WTC11 (cell line): ENCODE measurements around the gene SCN8A. TPM values are rescaled to one million over a fixed set of nuclear protein-coding genes. Genes with fewer than 3 reads are reported as not detected.

Source experiments
- ATAC-seq: fragments of 200-7000 bp; cut with Tn5 transposase; 2 replicates; pipeline ENCODE4 v1.10.0; 2021; ENCODE audit warnings: mild to moderate bottlenecking, moderate library complexity
- CTCF ChIA-PET: fragments of 300-600 bp; sonication (Branson Sonifier 250); formaldehyde crosslinking; loops from one replicate; lab custom pipeline; 2021; ENCODE audit warnings: antibody characterized with exemption; lab: Charles Lee
- POLR2A ChIA-PET: fragments of 350-600 bp; sonication (Branson Sonifier 250); formaldehyde crosslinking; loops from one replicate; lab custom pipeline; 2021; ENCODE audit warnings: antibody characterized with exemption; lab: Charles Lee
- DNase-seq: peaks from one replicate; pipeline ENCODE4 v3.0.0; 2021; ENCODE audit warnings: low spot score
- H3K27ac Mint-ChIP-seq: 2 replicates; pipeline ENCODE4 v1.8.0; 2021; ENCODE audit warnings: mixed read lengths
- H3K27me3 Mint-ChIP-seq: 2 replicates; pipeline ENCODE4 v1.8.0; 2021; ENCODE audit warnings: low read depth, mild to moderate bottlenecking, moderate library complexity, mixed read lengths
- H3K36me3 Mint-ChIP-seq: 2 replicates; pipeline ENCODE4 v1.8.0; 2021; ENCODE audit warnings: mixed read lengths
- H3K4me1 Mint-ChIP-seq: 2 replicates; pipeline ENCODE4 v1.8.0; 2022; ENCODE audit warnings: mixed read lengths
- H3K4me3 Mint-ChIP-seq: 2 replicates; pipeline ENCODE4 v1.8.0; 2021; ENCODE audit warnings: mild to moderate bottlenecking, moderate library complexity, mixed read lengths
- H3K9me3 Mint-ChIP-seq: 2 replicates; pipeline ENCODE4 v1.8.0; 2021; ENCODE audit warnings: mixed read lengths
- AR ChIP-seq: fragments of 250-450 bp; sonication (Bioruptor Pico); IDR thresholded peaks from 2 replicates; pipeline ENCODE4 v1.9.0; 2021; ENCODE audit warnings: mild to moderate bottlenecking
- CREM ChIP-seq: sonication (generic); formaldehyde crosslinking; IDR thresholded peaks from 2 replicates; pipeline ENCODE4 v1.8.1; 2022; ENCODE audit warnings: mild to moderate bottlenecking, missing genetic modification reagents, moderate library complexity
- CTCF ChIP-seq: fragments of 200-600 bp; IDR thresholded peaks from 2 replicates; pipeline ENCODE4 v1.8.0; 2022; ENCODE audit warnings: antibody characterized with exemption
- E2F5 ChIP-seq: sonication (generic); formaldehyde crosslinking; IDR thresholded peaks from 2 replicates; pipeline ENCODE4 v1.8.1; 2022; ENCODE audit warnings: mild to moderate bottlenecking, moderate library complexity, missing genetic modification reagents
- ESRRA ChIP-seq: sonication (generic); formaldehyde crosslinking; IDR thresholded peaks from 2 replicates; pipeline ENCODE4 v1.8.1; 2022; ENCODE audit warnings: mild to moderate bottlenecking, missing genetic modification reagents, borderline replicate concordance
- ETV6 ChIP-seq: sonication (generic); formaldehyde crosslinking; IDR thresholded peaks from 2 replicates; pipeline ENCODE4 v1.8.1; 2022; ENCODE audit warnings: mild to moderate bottlenecking, missing genetic modification reagents
- KAT7 ChIP-seq: sonication (generic); formaldehyde crosslinking; IDR thresholded peaks from 2 replicates; pipeline ENCODE4 v1.8.1; 2023; ENCODE audit warnings: missing genetic modification reagents, mild to moderate bottlenecking, borderline replicate concordance
- MAX ChIP-seq: sonication (generic); formaldehyde crosslinking; IDR thresholded peaks from 2 replicates; pipeline ENCODE4 v1.8.0; 2022; ENCODE audit warnings: mild to moderate bottlenecking, missing genetic modification reagents
- MXD4 ChIP-seq: fragments of 250-450 bp; sonication (Bioruptor Pico); IDR thresholded peaks from 2 replicates; pipeline ENCODE4 v1.8.0; 2021; ENCODE audit warnings: mild to moderate bottlenecking, moderate library complexity, borderline replicate concordance
- NFATC4 ChIP-seq: fragments of 250-450 bp; sonication (Bioruptor Pico); IDR thresholded peaks from 2 replicates; pipeline ENCODE4 v1.9.0; 2021; ENCODE audit warnings: mild to moderate bottlenecking
- OVOL2 ChIP-seq: fragments of 250-450 bp; sonication (Bioruptor Pico); IDR thresholded peaks from 2 replicates; pipeline ENCODE4 v1.9.0; 2021; ENCODE audit warnings: mild to moderate bottlenecking, borderline replicate concordance
- PREB ChIP-seq: sonication (generic); formaldehyde crosslinking; IDR thresholded peaks from 2 replicates; pipeline ENCODE4 v1.8.1; 2022; ENCODE audit warnings: mild to moderate bottlenecking, missing genetic modification reagents, moderate library complexity, borderline replicate concordance
- RELA ChIP-seq: sonication (generic); formaldehyde crosslinking; IDR thresholded peaks from 2 replicates; pipeline ENCODE4 v1.8.1; 2022; ENCODE audit warnings: missing genetic modification reagents, mild to moderate bottlenecking, borderline replicate concordance
- SOX15 ChIP-seq: fragments of 250-450 bp; sonication (Bioruptor Pico); IDR thresholded peaks from 2 replicates; pipeline ENCODE4 v1.9.0; 2021; ENCODE audit warnings: mild to moderate bottlenecking
- TCF7 ChIP-seq: sonication (generic); formaldehyde crosslinking; IDR thresholded peaks from 2 replicates; pipeline ENCODE4 v1.8.0; 2022; ENCODE audit warnings: mild to moderate bottlenecking, low read depth, missing genetic modification reagents, moderate library complexity
- ZBTB43 ChIP-seq: sonication (generic); formaldehyde crosslinking; IDR thresholded peaks from 2 replicates; pipeline ENCODE4 v1.8.1; 2023; ENCODE audit warnings: mild to moderate bottlenecking, missing genetic modification reagents
- ZNF232 ChIP-seq: sonication (generic); formaldehyde crosslinking; IDR thresholded peaks from 2 replicates; pipeline ENCODE4 v1.8.0; 2022; ENCODE audit warnings: mild to moderate bottlenecking, missing genetic modification reagents
- ZNF263 ChIP-seq: sonication (generic); formaldehyde crosslinking; IDR thresholded peaks from 2 replicates; pipeline ENCODE4 v1.8.1; 2022; ENCODE audit warnings: low read depth, mild to moderate bottlenecking, moderate library complexity, missing genetic modification reagents
- total RNA-seq: library from RNA; stranded (reverse); gene quantifications from 3 replicates; pipeline ENCODE4 v1.2.3, GENCODE V29; 2021
- TF ChIP-seq, protein P1 (sequence below): fragments of 250-450 bp; sonication (Bioruptor Pico); IDR thresholded peaks from 2 replicates; pipeline ENCODE4 v2.1.2; 2022; ENCODE audit warnings: mild to moderate bottlenecking, moderate library complexity
- TF ChIP-seq, protein P2 (sequence below): sonication (generic); formaldehyde crosslinking; IDR thresholded peaks from 2 replicates; pipeline ENCODE4 v1.8.0; 2023; ENCODE audit warnings: missing genetic modification reagents
- TF ChIP-seq, protein P3 (sequence below): sonication (generic); formaldehyde crosslinking; IDR thresholded peaks from 2 replicates; pipeline ENCODE4 v1.8.1; 2023; ENCODE audit warnings: mild to moderate bottlenecking, missing genetic modification reagents, moderate library complexity

Gene SCN8A
- total RNA-seq, 1 experiment from 2014 or later: 14.4 TPM

GRCh38 chr12:51678086-51678724 lies 87.2 kb downstream of the SCN8A start:
- H3K27ac Mint-ChIP-seq: 0 out of 2 replicates have a peak overlapping the region, but pooled peaks have one; percentile 18
- no peaks in the 10 kb centered on the region for H3K27me3 Mint-ChIP-seq
- no peaks in the 10 kb centered on the region for H3K9me3 Mint-ChIP-seq
- peak; percentile 94 for ATAC-seq
- DNase-seq: peak; percentile 41
- no peak overlapping the region for H3K4me3 Mint-ChIP-seq
- ChIA-PET CTCF (interaction anchor here (0.8 to 2.3 kb wide), 6 partner anchors 10 to 257 kb away, joined by 3 to 11 read pairs (median 4); no protein-coding TSS in a partner anchor), POLR2A (no interaction called here)
- H3K4me1 Mint-ChIP-seq: peaks cover 23% of the 10 kb centered on the region
- no peaks in the 10 kb centered on the region for H3K36me3 Mint-ChIP-seq
- TF ChIP-seq, protein P1, sequence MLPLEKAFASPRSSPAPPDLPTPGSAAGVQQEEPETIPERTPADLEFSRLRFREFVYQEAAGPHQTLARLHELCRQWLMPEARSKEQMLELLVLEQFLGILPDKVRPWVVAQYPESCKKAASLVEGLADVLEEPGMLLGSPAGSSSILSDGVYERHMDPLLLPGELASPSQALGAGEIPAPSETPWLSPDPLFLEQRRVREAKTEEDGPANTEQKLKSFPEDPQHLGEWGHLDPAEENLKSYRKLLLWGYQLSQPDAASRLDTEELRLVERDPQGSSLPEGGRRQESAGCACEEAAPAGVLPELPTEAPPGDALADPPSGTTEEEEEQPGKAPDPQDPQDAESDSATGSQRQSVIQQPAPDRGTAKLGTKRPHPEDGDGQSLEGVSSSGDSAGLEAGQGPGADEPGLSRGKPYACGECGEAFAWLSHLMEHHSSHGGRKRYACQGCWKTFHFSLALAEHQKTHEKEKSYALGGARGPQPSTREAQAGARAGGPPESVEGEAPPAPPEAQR (CRISPR knock-in tag): no peak
- TF ChIP-seq MAX (CRISPR knock-in tag) (no peak), ZNF263 (no peak), ETV6 (CRISPR knock-in tag) (no peak), OVOL2 (no peak), E2F5 (CRISPR knock-in tag) (no peak), CTCF (peak; percentile 43; the same call in 1 of the 2 replicates), ESRRA (CRISPR knock-in tag) (no peak)

DNA sequence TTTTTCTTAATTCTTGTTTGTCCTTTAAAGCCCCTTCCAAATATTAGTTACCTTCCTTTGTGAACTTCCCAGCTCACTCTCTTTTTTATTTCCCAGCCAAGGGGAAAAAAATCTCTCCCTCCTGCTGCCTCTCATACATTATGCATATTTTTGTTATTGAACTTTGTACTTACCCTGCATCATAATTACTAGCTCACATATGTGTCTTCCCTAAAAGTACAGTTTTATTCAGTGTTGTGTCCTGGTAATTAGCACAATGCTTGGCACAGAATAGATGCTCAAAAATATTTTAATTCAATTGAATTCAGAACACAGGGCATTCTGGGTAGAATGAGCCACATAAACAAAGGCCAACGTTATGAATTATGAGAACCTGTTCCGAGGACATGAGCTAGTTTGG lies 91.9 kb downstream of the SCN8A start:
- no peak for ATAC-seq
- peaks cover 26% of the 10 kb centered on the region for H3K4me1 Mint-ChIP-seq
- TF ChIP-seq MXD4 (CRISPR knock-in tag) (no peak), MAX (CRISPR knock-in tag) (no peak), RELA (CRISPR knock-in tag) (no peak), TCF7 (CRISPR knock-in tag) (no peak), PREB (CRISPR knock-in tag) (no peak), CREM (CRISPR knock-in tag) (no peak), AR (CRISPR knock-in tag) (no peak), NFATC4 (CRISPR knock-in tag) (no peak), ZBTB43 (CRISPR knock-in tag) (no peak), SOX15 (no peak), ZNF263 (no peak), KAT7 (no peak), ZNF232 (CRISPR knock-in tag) (no peak)
- TF ChIP-seq, protein P2, sequence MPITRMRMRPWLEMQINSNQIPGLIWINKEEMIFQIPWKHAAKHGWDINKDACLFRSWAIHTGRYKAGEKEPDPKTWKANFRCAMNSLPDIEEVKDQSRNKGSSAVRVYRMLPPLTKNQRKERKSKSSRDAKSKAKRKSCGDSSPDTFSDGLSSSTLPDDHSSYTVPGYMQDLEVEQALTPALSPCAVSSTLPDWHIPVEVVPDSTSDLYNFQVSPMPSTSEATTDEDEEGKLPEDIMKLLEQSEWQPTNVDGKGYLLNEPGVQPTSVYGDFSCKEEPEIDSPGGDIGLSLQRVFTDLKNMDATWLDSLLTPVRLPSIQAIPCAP: no peak
- TF ChIP-seq, protein P3, sequence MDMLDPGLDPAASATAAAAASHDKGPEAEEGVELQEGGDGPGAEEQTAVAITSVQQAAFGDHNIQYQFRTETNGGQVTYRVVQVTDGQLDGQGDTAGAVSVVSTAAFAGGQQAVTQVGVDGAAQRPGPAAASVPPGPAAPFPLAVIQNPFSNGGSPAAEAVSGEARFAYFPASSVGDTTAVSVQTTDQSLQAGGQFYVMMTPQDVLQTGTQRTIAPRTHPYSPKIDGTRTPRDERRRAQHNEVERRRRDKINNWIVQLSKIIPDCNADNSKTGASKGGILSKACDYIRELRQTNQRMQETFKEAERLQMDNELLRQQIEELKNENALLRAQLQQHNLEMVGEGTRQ (CRISPR knock-in tag): no peak
- TF ChIP-seq, all 79 proteins: peak for 0
- no peak overlapping the region for H3K4me3 Mint-ChIP-seq
- no peak overlapping the region for H3K27ac Mint-ChIP-seq
- no peaks in the 10 kb centered on the region for H3K27me3 Mint-ChIP-seq
- no peak for DNase-seq
- H3K9me3 Mint-ChIP-seq: no peaks in the 10 kb centered on the region
- POLR2A ChIA-PET: no interaction called here
- CTCF ChIA-PET: interaction anchor here (0.7 to 1.3 kb wide), 2 partner anchors 192 to 262 kb away, joined by 3 to 5 read pairs; no protein-coding TSS in a partner anchor
- no peaks in the 10 kb centered on the region for H3K36me3 Mint-ChIP-seq
